Endothelial cell (in vitro differentiated cells): Measurements from ENCODE around the gene CLEC1A. TPM values are rescaled to one million over a fixed set of nuclear protein-coding genes. Genes with fewer than 3 reads are reported as not detected.

Experiments
- DNase-seq: peaks from one replicate; pipeline ENCODE4 v3.0.0; 2021; ENCODE audit warnings: low spot score
- H3K27ac Mint-ChIP-seq: one replicate; pipeline ENCODE4 v1.8.0; 2021; ENCODE audit warnings: mixed read lengths, inconsistent platforms; ENCODE audit not compliant: unreplicated experiment
- H3K27me3 Mint-ChIP-seq: one replicate; pipeline ENCODE4 v1.8.0; 2021; ENCODE audit warnings: mild to moderate bottlenecking, moderate library complexity, mixed read lengths, inconsistent platforms; ENCODE audit not compliant: unreplicated experiment
- H3K36me3 Mint-ChIP-seq: one replicate; pipeline ENCODE4 v1.8.0; 2021; ENCODE audit warnings: mild to moderate bottlenecking, low read depth, mixed read lengths, inconsistent platforms; ENCODE audit not compliant: unreplicated experiment
- H3K4me1 Mint-ChIP-seq: one replicate; pipeline ENCODE4 v1.8.0; 2021; ENCODE audit warnings: mild to moderate bottlenecking, mixed read lengths, inconsistent platforms; ENCODE audit not compliant: unreplicated experiment
- H3K4me3 Mint-ChIP-seq: one replicate; pipeline ENCODE4 v1.8.0; 2021; ENCODE audit warnings: mild to moderate bottlenecking, mixed read lengths, inconsistent platforms; ENCODE audit not compliant: unreplicated experiment
- H3K9me3 Mint-ChIP-seq: one replicate; pipeline ENCODE4 v1.8.0; 2021; ENCODE audit warnings: mixed read lengths, inconsistent platforms; ENCODE audit not compliant: unreplicated experiment
- CTCF ChIP-seq: fragments of 200-600 bp; sonication (generic); IDR thresholded peaks from one replicate; pipeline ENCODE4 v1.5.0; 2021; ENCODE audit warnings: antibody characterized with exemption; ENCODE audit not compliant: unreplicated experiment
- total RNA-seq: library from RNA; stranded (reverse); fragmentation: NEBNext Ultra II Directional; extraction: Animal tissue kit (Norgen Biotek cat#: 25700); gene quantifications from one replicate; pipeline ENCODE4 v1.2.1, GENCODE V29; 2021; ENCODE audit not compliant: unreplicated experiment

The CLEC1A gene
- total RNA-seq, 1 donor from 2014 or later = 29.3 TPM

GRCh38 chr12:10115890-10116289 lies 17.1 kb upstream of the CLEC1A start:
- H3K4me3 Mint-ChIP-seq = no peak overlapping the region
- no peak overlapping the region for H3K27ac Mint-ChIP-seq
- no peak for TF ChIP-seq CTCF
- no peak for DNase-seq
- H3K36me3 Mint-ChIP-seq = peaks cover 2% of the 10 kb centered on the region
- H3K4me1 Mint-ChIP-seq = no peaks in the 10 kb centered on the region
- H3K27me3 Mint-ChIP-seq = no peaks in the 10 kb centered on the region
- H3K9me3 Mint-ChIP-seq = no peaks in the 10 kb centered on the region

GRCh38 chr12:10115311-10115710 lies 16.5 kb upstream of the CLEC1A start:
- no peak for TF ChIP-seq CTCF
- Mint-ChIP-seq H3K4me3 (no peak overlapping the region), H3K27me3 (no peaks in the 10 kb centered on the region), H3K36me3 (peaks cover 5% of the 10 kb centered on the region), H3K4me1 (no peaks in the 10 kb centered on the region), H3K9me3 (no peaks in the 10 kb centered on the region), H3K27ac (no peak overlapping the region)
- DNase-seq = no peak

- Mint-ChIP-seq H3K27ac (no peak overlapping the region), H3K4me3 (no peak overlapping the region), H3K4me1 (no peaks in the 10 kb centered on the region), H3K9me3 (no peaks in the 10 kb centered on the region), H3K27me3 (no peaks in the 10 kb centered on the region), H3K36me3 (peaks cover 5% of the 10 kb centered on the region)
- TF ChIP-seq CTCF = no peak
- DNase-seq = no peak
Measured at GRCh38 chr12:10113920-10114319, 15.1 kb upstream of the CLEC1A start.

- DNase-seq = no peak
- TF ChIP-seq CTCF = no peak
- no peak overlapping the region for H3K27ac Mint-ChIP-seq
- H3K36me3 Mint-ChIP-seq = peaks cover 5% of the 10 kb centered on the region
- no peak overlapping the region for H3K4me3 Mint-ChIP-seq
- H3K27me3 Mint-ChIP-seq = no peaks in the 10 kb centered on the region
- no peaks in the 10 kb centered on the region for H3K4me1 Mint-ChIP-seq
- no peaks in the 10 kb centered on the region for H3K9me3 Mint-ChIP-seq
Measured at GRCh38 chr12:10113075-10113474, 14.3 kb upstream of the CLEC1A start.

GRCh38 chr12:10111451-10111850 lies 12.7 kb upstream of the CLEC1A start:
- no peak for DNase-seq
- TF ChIP-seq CTCF = no peak
- Mint-ChIP-seq H3K4me3 (no peak overlapping the region), H3K9me3 (no peaks in the 10 kb centered on the region), H3K4me1 (no peaks in the 10 kb centered on the region), H3K27ac (no peak overlapping the region), H3K27me3 (peaks cover 2% of the 10 kb centered on the region), H3K36me3 (peaks cover 5% of the 10 kb centered on the region)
